OCI-LY7 (cell line): ENCODE results near the gene RAB40C. TPM values are rescaled to one million over a fixed set of nuclear protein-coding genes. Genes with fewer than 3 reads are reported as not detected.

ENCODE experiments used
- BruUV-seq: library from RNA; stranded (reverse); fragments of 400-500 nt; replicated peaks from 2 replicates; lab custom pipeline; 2021; lab: Mats Ljungman, UMichigan
- CTCF ChIA-PET: fragments of 300-600 bp; sonication (Branson Sonifier 250); formaldehyde crosslinking; loops from one replicate; lab custom pipeline; 2022; ENCODE audit warnings: antibody characterized with exemption; ENCODE audit not compliant: unreplicated experiment; lab: Charles Lee
- POLR2A ChIA-PET: fragments of 300-600 bp; sonication (Branson Sonifier 250); formaldehyde crosslinking; loops from one replicate; lab custom pipeline; 2022; ENCODE audit warnings: antibody characterized with exemption; lab: Charles Lee
- DNase-seq: peaks from one replicate; pipeline ENCODE4 v3.0.0-alpha.2; 2015; ENCODE audit warnings: low spot score
- H2AFZ ChIP-seq: fragments of 200-600 bp; sonication (generic), shearing (Covaris generic); 2 replicates; pipeline ENCODE4 v1.6.1; 2014; ENCODE audit warnings: mild to moderate bottlenecking, antibody characterized with exemption, low read length, moderate library complexity
- H3K27ac ChIP-seq: fragments of 200-600 bp; sonication (generic); 2 replicates; pipeline ENCODE4 v1.5.1; 2014; ENCODE audit warnings: mixed run types, low read depth, mild to moderate bottlenecking, moderate library complexity, low read length, inconsistent platforms; ENCODE audit not compliant: poor library complexity, severe bottlenecking
- H3K36me3 ChIP-seq: fragments of 200-600 bp; sonication (generic); 2 replicates; pipeline ENCODE4 v1.6.1; 2014; ENCODE audit warnings: mild to moderate bottlenecking, antibody characterized with exemption, low read length, moderate library complexity, mixed read lengths; ENCODE audit not compliant: insufficient read depth
- H3K4me1 ChIP-seq: fragments of 200-600 bp; sonication (generic); 2 replicates; pipeline ENCODE4 v1.5.1; 2014; ENCODE audit warnings: mild to moderate bottlenecking, low read length; ENCODE audit not compliant: insufficient read depth, poor library complexity, severe bottlenecking
- H3K4me2 ChIP-seq: fragments of 200-600 bp; sonication (generic); 2 replicates; pipeline ENCODE4 v1.6.1; 2014; ENCODE audit warnings: mild to moderate bottlenecking, low read length
- H3K4me3 ChIP-seq: fragments of 200-600 bp; sonication (generic); 2 replicates; pipeline ENCODE4 v1.5.1; 2014; ENCODE audit warnings: mild to moderate bottlenecking, low read depth, low read length; ENCODE audit not compliant: poor library complexity, severe bottlenecking
- H3K79me2 ChIP-seq: fragments of 200-600 bp; sonication (generic); 2 replicates; pipeline ENCODE4 v1.6.1; 2016; ENCODE audit warnings: low read depth, mild to moderate bottlenecking, low read length, moderate library complexity, mixed read lengths; ENCODE audit not compliant: insufficient read depth
- H3K9me2 ChIP-seq: fragments of 200-600 bp; sonication (generic); 2 replicates; pipeline ENCODE4 v1.6.1; 2016; ENCODE audit warnings: mild to moderate bottlenecking, low read length, mixed read lengths; ENCODE audit not compliant: insufficient read depth
- H3K9me3 ChIP-seq: fragments of 200-600 bp; sonication (generic); 2 replicates; pipeline ENCODE4 v1.6.1; 2014; ENCODE audit warnings: mild to moderate bottlenecking, mixed run types, low read length, mixed read lengths
- H4K20me1 ChIP-seq: fragments of 200-600 bp; sonication (generic); 2 replicates; pipeline ENCODE4 v1.6.1; 2014; ENCODE audit warnings: mild to moderate bottlenecking, antibody characterized with exemption, low read length, moderate library complexity, mixed read lengths; ENCODE audit not compliant: insufficient read depth
- EZH2phosphoT487 ChIP-seq: fragments of 200-600 bp; sonication (generic); IDR thresholded peaks from 2 replicates; pipeline ENCODE4 v1.6.1; 2018; ENCODE audit warnings: low read depth, borderline replicate concordance, mild to moderate bottlenecking, mixed run types, antibody characterized with exemption, low read length, moderate library complexity, mixed read lengths
- intact Hi-C: fragments of 100-400 bp; cut with micrococcal nuclease; formaldehyde crosslinking; loops from one replicate; pipeline ENCODE4 v1.10.0; 2022; ENCODE audit not compliant: unreplicated experiment
- total RNA-seq, 2 experiments: library from RNA; depleted of rRNA in 1 of 2; stranded (reverse); fragments of >200 nt in 1 of 2; shearing (Covaris generic) in 1 of 2; gene quantifications; 2 replicates each; pipeline ENCODE4 v1.2.3, GENCODE V29; 2014 to 2022
- TF ChIP-seq, protein P1 (sequence below): fragments of 200-600 bp; sonication (generic); conservative IDR thresholded peaks from 2 replicates; pipeline ENCODE4 v1.5.1; 2014; ENCODE audit warnings: mild to moderate bottlenecking, antibody characterized with exemption, low read length, moderate library complexity, mixed read lengths

The RAB40C gene
- total RNA-seq, 2 experiments from 2014 or later = 19.3 to 20.9 TPM

DNA sequence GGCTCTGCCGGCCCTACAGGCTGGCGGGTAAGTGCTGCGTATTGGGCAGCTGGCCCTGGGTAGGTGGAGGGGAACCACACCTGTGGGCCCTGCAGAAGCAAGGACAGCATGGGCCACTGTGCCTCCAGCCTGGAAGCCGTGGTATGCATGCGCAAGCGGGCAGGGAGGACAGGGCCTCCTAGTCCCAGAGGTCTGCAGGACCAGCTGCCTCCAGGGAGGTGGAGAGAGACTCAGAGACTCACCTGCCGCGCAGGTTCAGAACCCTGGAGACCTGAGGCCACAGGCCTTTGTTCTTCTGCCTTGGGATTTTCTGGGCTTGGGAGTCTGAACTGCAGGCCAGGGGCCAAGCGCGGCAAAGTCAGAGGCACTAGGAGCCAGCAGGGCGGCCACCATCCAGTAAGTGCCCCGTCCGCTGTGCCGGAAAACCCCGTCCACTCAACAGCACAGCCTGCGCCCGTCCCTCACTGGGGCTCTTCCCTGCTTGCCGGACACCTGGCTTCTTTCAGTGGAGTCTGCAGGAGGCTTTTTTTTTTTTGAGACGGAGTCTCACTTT, 8.8 kb upstream of the RAB40C start:
- Histone ChIP-seq H3K9me2 (no peaks in the 10 kb centered on the region), H3K4me3 (no peak overlapping the region), H3K4me2 (no peak overlapping the region), H3K27ac (no peak overlapping the region), H3K79me2 (no peaks in the 10 kb centered on the region), H3K36me3 (no peaks in the 10 kb centered on the region), H3K9me3 (no peaks in the 10 kb centered on the region), H3K4me1 (peaks cover 10% of the 10 kb centered on the region), H4K20me1 (no peaks in the 10 kb centered on the region), H2AFZ (no peak overlapping the region)
- ChIA-PET POLR2A (interaction anchor here (0.6 kb wide), 1 partner anchor 1384 kb away, joined by 5 read pairs; the partner anchor contains the start of gene RPS2), CTCF (no interaction called here)
- DNase-seq = no peak
- TF ChIP-seq, protein P1, sequence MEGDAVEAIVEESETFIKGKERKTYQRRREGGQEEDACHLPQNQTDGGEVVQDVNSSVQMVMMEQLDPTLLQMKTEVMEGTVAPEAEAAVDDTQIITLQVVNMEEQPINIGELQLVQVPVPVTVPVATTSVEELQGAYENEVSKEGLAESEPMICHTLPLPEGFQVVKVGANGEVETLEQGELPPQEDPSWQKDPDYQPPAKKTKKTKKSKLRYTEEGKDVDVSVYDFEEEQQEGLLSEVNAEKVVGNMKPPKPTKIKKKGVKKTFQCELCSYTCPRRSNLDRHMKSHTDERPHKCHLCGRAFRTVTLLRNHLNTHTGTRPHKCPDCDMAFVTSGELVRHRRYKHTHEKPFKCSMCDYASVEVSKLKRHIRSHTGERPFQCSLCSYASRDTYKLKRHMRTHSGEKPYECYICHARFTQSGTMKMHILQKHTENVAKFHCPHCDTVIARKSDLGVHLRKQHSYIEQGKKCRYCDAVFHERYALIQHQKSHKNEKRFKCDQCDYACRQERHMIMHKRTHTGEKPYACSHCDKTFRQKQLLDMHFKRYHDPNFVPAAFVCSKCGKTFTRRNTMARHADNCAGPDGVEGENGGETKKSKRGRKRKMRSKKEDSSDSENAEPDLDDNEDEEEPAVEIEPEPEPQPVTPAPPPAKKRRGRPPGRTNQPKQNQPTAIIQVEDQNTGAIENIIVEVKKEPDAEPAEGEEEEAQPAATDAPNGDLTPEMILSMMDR = no peak
- no peak for TF ChIP-seq EZH2phosphoT487
- intact Hi-C loops = no loop called here
- BruUV-seq = no TSS peak

DNA sequence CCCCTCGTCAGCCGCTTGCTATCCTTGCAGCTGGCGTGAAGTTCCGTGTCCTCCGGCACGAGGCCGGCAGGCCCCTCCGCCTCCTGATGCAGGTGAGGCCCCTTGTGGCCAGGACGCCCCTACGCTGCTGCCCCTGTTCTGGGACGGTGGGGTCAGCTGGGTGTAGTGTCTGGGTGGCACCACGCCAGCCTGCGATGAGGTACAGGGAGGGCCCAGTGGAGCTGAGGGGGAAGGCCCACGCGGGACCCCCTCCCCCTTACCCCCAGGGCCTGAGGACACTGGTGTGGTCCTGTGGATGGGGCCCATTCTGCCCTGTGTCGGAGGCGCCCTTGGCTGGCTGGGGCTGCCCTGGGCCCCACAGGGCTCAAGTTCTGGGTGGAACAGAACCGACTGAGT, 7.7 kb upstream of the RAB40C start:
- H4K20me1 ChIP-seq = no peaks in the 10 kb centered on the region
- no peak overlapping the region for H3K4me2 ChIP-seq
- no peak overlapping the region for H3K4me3 ChIP-seq
- H3K27ac ChIP-seq = no peak overlapping the region
- peaks cover 6% of the 10 kb centered on the region for H3K4me1 ChIP-seq
- H3K9me2 ChIP-seq = no peaks in the 10 kb centered on the region
- intact Hi-C loops = no loop called here
- TF ChIP-seq EZH2phosphoT487 = no peak
- TF ChIP-seq, protein P1 = no peak
- H3K9me3 ChIP-seq = no peaks in the 10 kb centered on the region
- peaks cover under 1% of the 10 kb centered on the region; the same call in 1 of the 2 replicates for H3K79me2 ChIP-seq
- no TSS peak for BruUV-seq
- H2AFZ ChIP-seq = no peak overlapping the region
- CTCF ChIA-PET = interaction anchor here (0.5 kb wide), 1 partner anchor 93 kb away, joined by 4 read pairs; the partner anchor contains the start of gene RHBDL1
- DNase-seq = no peak
- POLR2A ChIA-PET = interaction anchor here (0.6 kb wide), 1 partner anchor 143 kb away, joined by 3 read pairs; no protein-coding TSS in a partner anchor
- H3K36me3 ChIP-seq = peaks cover under 1% of the 10 kb centered on the region; the same call in 1 of the 2 replicates
